ENCODE measurements around the gene FGA.

GRCh38 chr4:154616731-154617130 is 26.2 kb upstream of the FGA start:
- TF ChIP-seq POLR2A (IDR thresholded peaks at IDR 0.05) = no peak
- TF ChIP-seq, protein P1, sequence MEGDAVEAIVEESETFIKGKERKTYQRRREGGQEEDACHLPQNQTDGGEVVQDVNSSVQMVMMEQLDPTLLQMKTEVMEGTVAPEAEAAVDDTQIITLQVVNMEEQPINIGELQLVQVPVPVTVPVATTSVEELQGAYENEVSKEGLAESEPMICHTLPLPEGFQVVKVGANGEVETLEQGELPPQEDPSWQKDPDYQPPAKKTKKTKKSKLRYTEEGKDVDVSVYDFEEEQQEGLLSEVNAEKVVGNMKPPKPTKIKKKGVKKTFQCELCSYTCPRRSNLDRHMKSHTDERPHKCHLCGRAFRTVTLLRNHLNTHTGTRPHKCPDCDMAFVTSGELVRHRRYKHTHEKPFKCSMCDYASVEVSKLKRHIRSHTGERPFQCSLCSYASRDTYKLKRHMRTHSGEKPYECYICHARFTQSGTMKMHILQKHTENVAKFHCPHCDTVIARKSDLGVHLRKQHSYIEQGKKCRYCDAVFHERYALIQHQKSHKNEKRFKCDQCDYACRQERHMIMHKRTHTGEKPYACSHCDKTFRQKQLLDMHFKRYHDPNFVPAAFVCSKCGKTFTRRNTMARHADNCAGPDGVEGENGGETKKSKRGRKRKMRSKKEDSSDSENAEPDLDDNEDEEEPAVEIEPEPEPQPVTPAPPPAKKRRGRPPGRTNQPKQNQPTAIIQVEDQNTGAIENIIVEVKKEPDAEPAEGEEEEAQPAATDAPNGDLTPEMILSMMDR (IDR thresholded peaks at IDR 0.05) = no peak

Measured in thyroid gland (tissue), 4 donors.